ENCODE measurements around the gene RXRB. TPM values are rescaled to one million over a fixed set of nuclear protein-coding genes. Genes with fewer than 3 reads are reported as not detected.

RXRB gene
- total RNA-seq, 1 experiment from 2014 or later, result 30.4 TPM

GRCh38 chr6:33212857-33213165, 12.3 kb upstream of the RXRB start:
- intact Hi-C loops (cut with micrococcal nuclease; ENCODE audit: unreplicated experiment), result no loop called here
- no peak overlapping the region for H3K27ac Mint-ChIP-seq (ENCODE audit: unreplicated experiment)
- no peaks in the 10 kb centered on the region for H3K9me3 ChIP-seq
- BruUV-seq (replicated peaks), result no TSS peak
- H3K36me3 ChIP-seq (ENCODE audit: control insufficient read depth, insufficient read depth, low read length), result peaks cover 4% of the 10 kb centered on the region; the same call in 1 of the 2 replicates
- peak overlapping the region; percentile 26 for H3K4me3 ChIP-seq (ENCODE audit: low read depth, low read length)
- no peak for TF ChIP-seq CTCF (IDR thresholded peaks at IDR 0.05; ENCODE audit: insufficient read depth in 1 of 2, low read depth in 1 of 2, low read length in 1 of 2, severe bottlenecking in 1 of 2, unreplicated experiment in 1 of 2)
- peaks cover 32% of the 10 kb centered on the region for H3K36me3 Mint-ChIP-seq (ENCODE audit: insufficient read depth, unreplicated experiment)
- ChIA-PET CTCF (interaction anchor here (0.6 to 0.8 kb wide), 2 partner anchors 35 to 247 kb away, joined by 3 to 4 read pairs; no protein-coding TSS in a partner anchor), POLR2A (no interaction called here)
- H3K9me3 Mint-ChIP-seq (ENCODE audit: unreplicated experiment), result no peaks in the 10 kb centered on the region
- peaks cover 21% of the 10 kb centered on the region for H3K4me1 Mint-ChIP-seq (ENCODE audit: low read depth, unreplicated experiment)
- DNase-seq, result no peak
- peaks cover 12% of the 10 kb centered on the region for H3K27me3 Mint-ChIP-seq (ENCODE audit: insufficient read depth, unreplicated experiment)
- peak overlapping the region; percentile 72 for H3K4me3 Mint-ChIP-seq (ENCODE audit: unreplicated experiment)
- 0 out of 2 replicates have a peak, but pooled peaks cover 4% of the 10 kb centered on the region for H3K4me1 ChIP-seq
- no peaks in the 10 kb centered on the region for H3K27me3 ChIP-seq (replicated peaks; ENCODE audit: control insufficient read depth, insufficient read depth, low read length)

GRCh38 chr6:33211666-33212422, 11.4 kb upstream of the RXRB start:
- peaks cover 12% of the 10 kb centered on the region for H3K27me3 Mint-ChIP-seq (ENCODE audit: insufficient read depth, unreplicated experiment)
- Histone ChIP-seq H3K27me3 (replicated peaks; ENCODE audit: control insufficient read depth, insufficient read depth, low read length) (no peaks in the 10 kb centered on the region), H3K9me3 (no peaks in the 10 kb centered on the region), H3K4me3 (ENCODE audit: low read depth, low read length) (no peak overlapping the region), H3K36me3 (ENCODE audit: control insufficient read depth, insufficient read depth, low read length) (peaks cover 4% of the 10 kb centered on the region; the same call in 1 of the 2 replicates), H3K4me1 (0 out of 2 replicates have a peak, but pooled peaks cover 4% of the 10 kb centered on the region)
- H3K4me3 Mint-ChIP-seq (ENCODE audit: unreplicated experiment), result no peak overlapping the region
- intact Hi-C loops (cut with micrococcal nuclease; ENCODE audit: unreplicated experiment), result no loop called here
- ChIA-PET CTCF (no interaction called here), POLR2A (interaction anchor here (0.6 kb wide), 1 partner anchor 12 kb away, joined by 7 read pairs; no protein-coding TSS in a partner anchor)
- no peaks in the 10 kb centered on the region for H3K9me3 Mint-ChIP-seq (ENCODE audit: unreplicated experiment)
- no peak for DNase-seq
- peaks cover 36% of the 10 kb centered on the region for H3K36me3 Mint-ChIP-seq (ENCODE audit: insufficient read depth, unreplicated experiment)
- BruUV-seq (replicated peaks), result no TSS peak
- H3K27ac Mint-ChIP-seq (ENCODE audit: unreplicated experiment), result no peak overlapping the region
- H3K4me1 Mint-ChIP-seq (ENCODE audit: low read depth, unreplicated experiment), result peaks cover 21% of the 10 kb centered on the region
- TF ChIP-seq CTCF (IDR thresholded peaks at IDR 0.05; ENCODE audit: insufficient read depth in 1 of 2, low read depth in 1 of 2, low read length in 1 of 2, severe bottlenecking in 1 of 2, unreplicated experiment in 1 of 2), result no peak

- no peaks in the 10 kb centered on the region for H3K27me3 ChIP-seq (replicated peaks; ENCODE audit: control insufficient read depth, insufficient read depth, low read length)
- POLR2A ChIA-PET, result no interaction called here
- intact Hi-C loops (cut with micrococcal nuclease; ENCODE audit: unreplicated experiment), result no loop called here
- DNase-seq, result no peak
- BruUV-seq (replicated peaks), result no TSS peak
- H3K27me3 Mint-ChIP-seq (ENCODE audit: insufficient read depth, unreplicated experiment), result peaks cover 12% of the 10 kb centered on the region
- peaks cover 25% of the 10 kb centered on the region for H3K4me1 Mint-ChIP-seq (ENCODE audit: low read depth, unreplicated experiment)
- H3K36me3 Mint-ChIP-seq (ENCODE audit: insufficient read depth, unreplicated experiment), result peaks cover 39% of the 10 kb centered on the region
- H3K4me3 ChIP-seq (ENCODE audit: low read depth, low read length), result no peak overlapping the region
- no peak overlapping the region for H3K4me3 Mint-ChIP-seq (ENCODE audit: unreplicated experiment)
- TF ChIP-seq CTCF (IDR thresholded peaks at IDR 0.05; ENCODE audit: insufficient read depth in 1 of 2, low read depth in 1 of 2, low read length in 1 of 2, severe bottlenecking in 1 of 2, unreplicated experiment in 1 of 2), result no peak
- no peaks in the 10 kb centered on the region for H3K9me3 ChIP-seq
- peaks cover 4% of the 10 kb centered on the region; the same call in 1 of the 2 replicates for H3K36me3 ChIP-seq (ENCODE audit: control insufficient read depth, insufficient read depth, low read length)
- H3K9me3 Mint-ChIP-seq (ENCODE audit: unreplicated experiment), result no peaks in the 10 kb centered on the region
- no peak overlapping the region for H3K27ac Mint-ChIP-seq (ENCODE audit: unreplicated experiment)
- CTCF ChIA-PET, result interaction anchor here (0.7 kb wide), 1 partner anchor 39 kb away, joined by 4 read pairs; no protein-coding TSS in a partner anchor
- H3K4me1 ChIP-seq, result 0 out of 2 replicates have a peak, but pooled peaks cover 4% of the 10 kb centered on the region
Measured at GRCh38 chr6:33211136-33211535, 10.7 kb upstream of the RXRB start.
